ENCODE measurements around the gene CMAS.

DNA sequence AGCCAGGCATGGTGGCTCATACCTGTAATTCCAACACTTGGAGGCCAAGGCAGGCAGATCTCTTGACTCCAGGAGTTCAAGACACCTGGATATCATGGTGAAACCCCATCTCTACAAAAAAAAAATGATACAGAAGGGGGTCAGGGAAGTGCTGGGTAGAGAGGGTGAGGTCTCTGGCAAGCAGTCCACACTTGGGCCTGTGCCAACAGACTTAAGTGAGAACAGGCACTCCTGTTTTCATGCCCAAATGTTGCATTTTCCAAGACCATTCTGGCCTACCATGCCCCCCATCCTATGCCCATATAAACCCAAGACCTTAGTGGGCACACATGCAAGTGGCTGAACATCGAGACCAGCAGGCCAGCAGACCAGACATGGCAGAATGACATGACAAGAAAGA lies 16.0 kb upstream of the CMAS start:
- TF ChIP-seq, protein P1, sequence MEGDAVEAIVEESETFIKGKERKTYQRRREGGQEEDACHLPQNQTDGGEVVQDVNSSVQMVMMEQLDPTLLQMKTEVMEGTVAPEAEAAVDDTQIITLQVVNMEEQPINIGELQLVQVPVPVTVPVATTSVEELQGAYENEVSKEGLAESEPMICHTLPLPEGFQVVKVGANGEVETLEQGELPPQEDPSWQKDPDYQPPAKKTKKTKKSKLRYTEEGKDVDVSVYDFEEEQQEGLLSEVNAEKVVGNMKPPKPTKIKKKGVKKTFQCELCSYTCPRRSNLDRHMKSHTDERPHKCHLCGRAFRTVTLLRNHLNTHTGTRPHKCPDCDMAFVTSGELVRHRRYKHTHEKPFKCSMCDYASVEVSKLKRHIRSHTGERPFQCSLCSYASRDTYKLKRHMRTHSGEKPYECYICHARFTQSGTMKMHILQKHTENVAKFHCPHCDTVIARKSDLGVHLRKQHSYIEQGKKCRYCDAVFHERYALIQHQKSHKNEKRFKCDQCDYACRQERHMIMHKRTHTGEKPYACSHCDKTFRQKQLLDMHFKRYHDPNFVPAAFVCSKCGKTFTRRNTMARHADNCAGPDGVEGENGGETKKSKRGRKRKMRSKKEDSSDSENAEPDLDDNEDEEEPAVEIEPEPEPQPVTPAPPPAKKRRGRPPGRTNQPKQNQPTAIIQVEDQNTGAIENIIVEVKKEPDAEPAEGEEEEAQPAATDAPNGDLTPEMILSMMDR (IDR thresholded peaks at IDR 0.05), result no peak
- no peak for TF ChIP-seq POLR2A (IDR thresholded peaks at IDR 0.05)
